ENCODE measurements around the gene PARN.
"Not testable (repeated sequence)": the region's sequence is repeated elsewhere in the genome, so short reads cannot be mapped to it uniquely, and the experiment has no call there.

PARN gene

DNA sequence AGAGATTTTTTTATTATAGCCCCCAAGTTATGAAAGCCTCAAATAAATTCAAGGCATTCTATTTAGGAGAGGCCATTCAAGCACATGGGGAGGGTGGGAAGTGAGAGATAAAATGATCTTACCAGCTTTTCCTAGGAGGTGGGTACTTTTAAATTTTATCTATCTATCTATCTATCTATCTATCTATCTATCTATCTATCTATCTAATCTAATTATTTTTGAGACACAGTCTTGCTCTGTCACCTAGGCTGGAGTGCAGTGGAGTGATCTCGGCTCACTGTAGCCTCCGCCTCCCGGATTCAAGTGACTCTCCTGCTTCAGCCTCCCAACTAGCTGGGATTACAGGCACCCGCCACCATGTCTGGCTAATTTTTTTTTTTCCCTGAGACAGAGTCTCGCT, 182.3 kb downstream of the PARN start:
- Mint-ChIP-seq H3K9me3 (ENCODE audit: low read depth) (no peaks in the 10 kb centered on the region), H3K4me3 (no peak overlapping the region), H3K4me1 (ENCODE audit: low read depth) (no peaks in the 10 kb centered on the region), H3K27ac (no peak overlapping the region), H3K27me3 (no peaks in the 10 kb centered on the region), H3K36me3 (peaks cover 4% of the 10 kb centered on the region)

- Mint-ChIP-seq H3K36me3 (peaks cover 4% of the 10 kb centered on the region), H3K27ac (no peak overlapping the region), H3K4me3 (no peak overlapping the region), H3K4me1 (ENCODE audit: low read depth) (no peaks in the 10 kb centered on the region), H3K9me3 (ENCODE audit: low read depth) (no peaks in the 10 kb centered on the region), H3K27me3 (no peaks in the 10 kb centered on the region)
Measured at GRCh38 chr16:14446796-14447195, 183.3 kb downstream of the PARN start.

GRCh38 chr16:14445937-14446715, 183.9 kb downstream of the PARN start:
- Mint-ChIP-seq H3K4me1 (ENCODE audit: low read depth) (no peaks in the 10 kb centered on the region), H3K36me3 (peaks cover 4% of the 10 kb centered on the region), H3K9me3 (ENCODE audit: low read depth) (no peaks in the 10 kb centered on the region), H3K27me3 (no peaks in the 10 kb centered on the region), H3K4me3 (no peak overlapping the region), H3K27ac (no peak overlapping the region)

- Mint-ChIP-seq H3K27ac (no peak overlapping the region), H3K9me3 (ENCODE audit: low read depth) (no peaks in the 10 kb centered on the region), H3K27me3 (no peaks in the 10 kb centered on the region), H3K4me3 (no peak overlapping the region), H3K36me3 (peaks cover 4% of the 10 kb centered on the region), H3K4me1 (ENCODE audit: low read depth) (no peaks in the 10 kb centered on the region)
Measured at GRCh38 chr16:14444979-14445810, 184.9 kb downstream of the PARN start.

- peaks cover 24% of the 10 kb centered on the region for H3K4me1 Mint-ChIP-seq (ENCODE audit: low read depth)
- not testable (repeated sequence) for H3K27me3 Mint-ChIP-seq; H3K27ac Mint-ChIP-seq; H3K36me3 Mint-ChIP-seq; H3K4me3 Mint-ChIP-seq; H3K9me3 Mint-ChIP-seq (ENCODE audit: low read depth)
Measured at GRCh38 chr16:14441533-14441932, 188.5 kb downstream of the PARN start.

GRCh38 chr16:14438256-14438655, 191.8 kb downstream of the PARN start:
- Mint-ChIP-seq H3K36me3 (no peaks in the 10 kb centered on the region), H3K27me3 (no peaks in the 10 kb centered on the region), H3K4me3 (no peak overlapping the region), H3K4me1 (ENCODE audit: low read depth) (peaks cover 48% of the 10 kb centered on the region), H3K9me3 (ENCODE audit: low read depth) (no peaks in the 10 kb centered on the region), H3K27ac (peak overlapping the region; percentile 61)

DNA sequence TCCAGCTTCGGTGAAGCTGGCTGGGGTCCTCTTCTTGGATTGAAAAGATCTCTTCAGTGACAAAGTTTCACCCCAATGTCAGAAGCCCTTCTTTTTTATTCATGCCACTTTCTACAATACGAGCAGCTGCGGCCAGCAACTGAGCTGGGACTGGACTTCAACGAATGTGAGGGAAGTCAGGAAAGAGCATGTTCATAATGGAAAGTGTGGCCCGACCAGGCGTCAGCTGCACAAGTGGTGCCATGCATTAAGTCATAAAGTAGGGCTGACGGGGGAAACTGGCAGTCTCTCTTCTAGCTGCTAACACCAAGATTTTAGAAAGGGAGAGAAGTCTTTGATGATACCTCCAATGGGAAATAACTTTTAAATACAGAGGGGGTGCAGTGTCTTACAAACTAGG, 192.6 kb downstream of the PARN start:
- Mint-ChIP-seq H3K36me3 (peaks cover 1% of the 10 kb centered on the region), H3K27ac (peak overlapping the region; percentile 66), H3K4me1 (ENCODE audit: low read depth) (peaks cover 48% of the 10 kb centered on the region), H3K27me3 (no peaks in the 10 kb centered on the region), H3K9me3 (ENCODE audit: low read depth) (no peaks in the 10 kb centered on the region), H3K4me3 (peak overlapping the region; percentile 6)

DNA sequence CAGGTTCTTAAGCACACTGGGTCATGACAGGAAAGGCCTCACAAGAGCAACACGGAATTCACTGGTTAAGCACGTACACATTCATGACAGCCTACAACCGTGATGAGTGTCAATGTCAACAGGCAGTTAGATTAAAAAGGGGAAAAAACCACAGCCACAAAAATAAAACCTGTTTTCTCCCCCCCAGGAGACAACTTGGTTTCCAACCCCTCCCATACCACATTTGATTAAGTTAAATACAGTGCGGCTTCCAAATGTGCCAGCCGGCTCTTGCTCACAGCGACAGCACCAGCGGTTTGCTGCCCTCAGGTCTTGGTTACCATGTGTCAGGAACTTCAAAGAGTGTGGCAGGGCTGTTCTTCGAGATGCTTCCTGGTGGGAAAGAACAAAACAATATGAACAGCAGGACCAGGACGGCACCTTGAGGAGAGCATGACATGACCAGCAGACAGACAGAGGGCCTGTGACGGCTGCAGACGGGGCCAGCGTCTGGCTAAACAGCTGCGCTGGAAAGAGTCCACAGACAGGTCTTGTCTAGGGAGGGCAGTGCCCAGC, 193.6 kb downstream of the PARN start:
- Mint-ChIP-seq H3K36me3 (peaks cover 6% of the 10 kb centered on the region), H3K4me1 (ENCODE audit: low read depth) (peaks cover 48% of the 10 kb centered on the region), H3K9me3 (ENCODE audit: low read depth) (no peaks in the 10 kb centered on the region), H3K27me3 (no peaks in the 10 kb centered on the region), H3K4me3 (peak overlapping the region; percentile 64), H3K27ac (peak overlapping the region; percentile 46)

GRCh38 chr16:14434860-14435259, 195.2 kb downstream of the PARN start:
- Mint-ChIP-seq H3K27me3 (no peaks in the 10 kb centered on the region), H3K4me3 (no peak overlapping the region), H3K4me1 (ENCODE audit: low read depth) (peaks cover 46% of the 10 kb centered on the region), H3K36me3 (peaks cover 9% of the 10 kb centered on the region), H3K27ac (no peak overlapping the region), H3K9me3 (ENCODE audit: low read depth) (no peaks in the 10 kb centered on the region)

DNA sequence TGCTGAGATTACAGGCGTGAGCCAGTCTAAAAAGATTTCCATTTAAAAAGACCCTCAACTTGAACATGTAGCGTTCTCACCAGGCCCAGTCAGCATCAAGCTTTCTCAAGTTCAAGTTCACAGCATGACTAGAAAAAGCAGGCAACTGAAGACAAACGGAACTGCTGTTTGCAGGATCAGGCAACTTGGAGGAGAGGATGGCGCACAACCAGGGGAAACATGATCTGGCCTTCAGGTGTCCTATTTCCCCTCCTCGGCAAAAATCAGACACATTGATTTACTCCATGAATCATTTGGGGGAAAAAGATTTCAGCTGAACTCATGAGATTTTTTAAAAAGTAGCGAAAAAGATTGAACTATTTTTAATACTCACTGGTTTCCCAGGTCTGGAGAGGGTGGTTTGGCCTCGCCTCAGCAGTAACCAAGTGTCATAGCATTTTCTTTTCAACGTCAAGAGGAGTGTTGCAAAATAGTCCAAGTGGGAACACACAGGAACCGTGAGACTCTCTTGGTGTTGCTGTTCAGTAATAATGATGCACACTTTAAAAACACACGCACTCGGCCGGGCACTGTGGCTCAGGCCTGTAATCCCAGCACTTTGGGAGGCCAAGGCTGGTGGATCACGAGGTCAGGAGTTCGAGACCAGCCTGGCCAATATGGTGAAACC, 201.0 kb downstream of the PARN start:
- H3K36me3 Mint-ChIP-seq; H3K9me3 Mint-ChIP-seq (ENCODE audit: low read depth); H3K27me3 Mint-ChIP-seq; H3K4me1 Mint-ChIP-seq (ENCODE audit: low read depth); H3K27ac Mint-ChIP-seq; H3K4me3 Mint-ChIP-seq: not testable (repeated sequence)

DNA sequence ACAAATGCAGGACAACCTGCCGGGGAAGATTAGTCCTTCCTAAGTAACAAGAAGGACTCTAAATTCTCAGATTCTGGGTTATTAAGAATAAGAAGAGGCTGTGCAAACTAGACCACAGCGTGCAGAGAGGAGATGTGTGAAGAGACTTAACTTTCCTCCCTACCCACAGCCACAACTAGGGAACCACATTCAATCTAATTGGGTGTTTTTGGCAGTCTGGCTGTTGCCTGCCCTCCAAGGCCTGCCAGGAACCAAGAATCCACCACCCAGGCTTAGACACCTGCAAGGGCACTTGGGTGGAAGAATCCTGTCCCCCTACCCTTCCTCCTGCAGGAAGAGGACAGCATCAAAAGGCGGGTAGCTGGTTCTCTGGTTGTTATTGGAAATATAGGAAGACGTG, 202.0 kb downstream of the PARN start:
- Mint-ChIP-seq H3K4me3 (no peak overlapping the region), H3K27ac (no peak overlapping the region), H3K4me1 (ENCODE audit: low read depth) (no peaks in the 10 kb centered on the region), H3K9me3 (ENCODE audit: low read depth) (no peaks in the 10 kb centered on the region), H3K36me3 (peaks cover 9% of the 10 kb centered on the region), H3K27me3 (no peaks in the 10 kb centered on the region)

DNA sequence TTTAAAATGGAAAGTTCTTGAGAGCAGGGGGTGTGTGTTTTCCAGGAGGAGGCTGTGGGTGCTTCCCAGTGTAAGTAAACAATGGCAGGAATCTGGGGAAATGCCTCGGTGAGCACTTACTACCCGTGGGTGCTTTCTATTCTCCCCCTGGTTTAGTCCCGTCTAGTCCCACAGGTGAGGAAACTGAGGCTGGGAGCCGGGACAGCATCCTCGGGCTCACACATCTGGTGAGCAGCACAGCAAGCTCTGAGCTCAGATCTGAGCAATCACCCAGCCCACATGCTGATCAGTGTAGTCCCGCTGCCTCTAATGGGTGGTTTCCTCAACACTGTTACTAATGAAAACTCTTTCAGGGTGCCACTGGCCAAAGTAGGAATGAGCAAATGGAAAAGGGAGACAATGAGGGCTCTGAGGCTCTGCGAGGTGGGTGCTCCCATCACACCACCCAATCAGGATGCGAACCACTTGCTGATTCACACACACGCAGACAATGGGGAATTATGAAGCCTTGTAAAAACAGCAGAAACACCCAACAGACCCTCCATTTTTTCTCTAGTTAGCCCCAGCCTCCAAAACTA, 202.6 kb downstream of the PARN start:
- peaks cover 9% of the 10 kb centered on the region for H3K36me3 Mint-ChIP-seq
- no peaks in the 10 kb centered on the region for H3K4me1 Mint-ChIP-seq (ENCODE audit: low read depth)
- H3K4me3 Mint-ChIP-seq = no peak overlapping the region
- no peaks in the 10 kb centered on the region for H3K9me3 Mint-ChIP-seq (ENCODE audit: low read depth)
- no peaks in the 10 kb centered on the region for H3K27me3 Mint-ChIP-seq
- H3K27ac Mint-ChIP-seq = no peak overlapping the region

GRCh38 chr16:14424595-14424994, 205.5 kb downstream of the PARN start:
- Mint-ChIP-seq H3K4me3 (no peak overlapping the region), H3K27ac (no peak overlapping the region), H3K36me3 (peaks cover 3% of the 10 kb centered on the region), H3K9me3 (ENCODE audit: low read depth) (no peaks in the 10 kb centered on the region), H3K27me3 (no peaks in the 10 kb centered on the region), H3K4me1 (ENCODE audit: low read depth) (no peaks in the 10 kb centered on the region)

- no peak overlapping the region for H3K27ac Mint-ChIP-seq
Measured at GRCh38 chr16:14423344-14423743, 206.7 kb downstream of the PARN start.

More at GRCh38 chr16:14423344-14423743, 206.7 kb downstream of the PARN start:
- no peaks in the 10 kb centered on the region for H3K27me3 Mint-ChIP-seq
- peaks cover 3% of the 10 kb centered on the region for H3K36me3 Mint-ChIP-seq
- H3K9me3 Mint-ChIP-seq (ENCODE audit: low read depth) = no peaks in the 10 kb centered on the region
- H3K4me3 Mint-ChIP-seq = no peak overlapping the region
- no peaks in the 10 kb centered on the region for H3K4me1 Mint-ChIP-seq (ENCODE audit: low read depth)
